PFSK-1 (cell line): Measurements from ENCODE around the gene IFITM1.
A peak's percentile ranks its signal among the peaks of the same experiment; 100 is the strongest.

Source experiments
- FOXP2 ChIP-seq: optimal IDR thresholded peaks from 2 replicates; pipeline ENCODE3; 2011; ENCODE audit warnings: borderline replicate concordance, control low read depth, inconsistent platforms; ENCODE audit not compliant: insufficient read depth; ENCODE audit errors: extremely low read length, extremely low read depth
- POLR2AphosphoS5 ChIP-seq: IDR thresholded peaks from 2 replicates; pipeline ENCODE4 v1.6.1; 2012; ENCODE audit warnings: low read depth, mild to moderate bottlenecking, control low read depth, low read length, moderate library complexity
- SIN3A ChIP-seq: IDR thresholded peaks from 2 replicates; pipeline ENCODE4 v1.6.1; 2012; ENCODE audit warnings: mild to moderate bottlenecking, low read length, moderate library complexity, borderline replicate concordance; ENCODE audit not compliant: insufficient read depth
- TAF1 ChIP-seq: IDR thresholded peaks from 2 replicates; pipeline ENCODE4 v1.6.1; 2012; ENCODE audit warnings: low read length, control low read depth, borderline replicate concordance; ENCODE audit not compliant: insufficient read depth
- TF ChIP-seq, protein P1 (sequence below), 2 experiments: IDR thresholded peaks; 2 replicates each; pipeline versions ENCODE4 v1.6.1 to v1.8.0; 2011 to 2012; ENCODE audit warnings: low read depth in 2 of 2, low read length in 2 of 2, control low read depth in 1 of 2, inconsistent platforms in 1 of 2, mild to moderate bottlenecking in 1 of 2, moderate library complexity in 1 of 2; ENCODE audit not compliant: insufficient read depth in 1 of 2

IFITM1 gene

GRCh38 chr11:288478-289397 lies 25.1 kb upstream of the IFITM1 start, which contains the start of gene PGGHG:
TSS of gene PGGHG (plus strand) at chr11:289126. CDS start at chr11:289817, 691 bp downstream.
- TF ChIP-seq SIN3A (no peak), FOXP2 (no peak), TAF1 (no peak), POLR2AphosphoS5 (peak; percentile 54; the same call in 1 of the 2 replicates)
- TF ChIP-seq, protein P1, sequence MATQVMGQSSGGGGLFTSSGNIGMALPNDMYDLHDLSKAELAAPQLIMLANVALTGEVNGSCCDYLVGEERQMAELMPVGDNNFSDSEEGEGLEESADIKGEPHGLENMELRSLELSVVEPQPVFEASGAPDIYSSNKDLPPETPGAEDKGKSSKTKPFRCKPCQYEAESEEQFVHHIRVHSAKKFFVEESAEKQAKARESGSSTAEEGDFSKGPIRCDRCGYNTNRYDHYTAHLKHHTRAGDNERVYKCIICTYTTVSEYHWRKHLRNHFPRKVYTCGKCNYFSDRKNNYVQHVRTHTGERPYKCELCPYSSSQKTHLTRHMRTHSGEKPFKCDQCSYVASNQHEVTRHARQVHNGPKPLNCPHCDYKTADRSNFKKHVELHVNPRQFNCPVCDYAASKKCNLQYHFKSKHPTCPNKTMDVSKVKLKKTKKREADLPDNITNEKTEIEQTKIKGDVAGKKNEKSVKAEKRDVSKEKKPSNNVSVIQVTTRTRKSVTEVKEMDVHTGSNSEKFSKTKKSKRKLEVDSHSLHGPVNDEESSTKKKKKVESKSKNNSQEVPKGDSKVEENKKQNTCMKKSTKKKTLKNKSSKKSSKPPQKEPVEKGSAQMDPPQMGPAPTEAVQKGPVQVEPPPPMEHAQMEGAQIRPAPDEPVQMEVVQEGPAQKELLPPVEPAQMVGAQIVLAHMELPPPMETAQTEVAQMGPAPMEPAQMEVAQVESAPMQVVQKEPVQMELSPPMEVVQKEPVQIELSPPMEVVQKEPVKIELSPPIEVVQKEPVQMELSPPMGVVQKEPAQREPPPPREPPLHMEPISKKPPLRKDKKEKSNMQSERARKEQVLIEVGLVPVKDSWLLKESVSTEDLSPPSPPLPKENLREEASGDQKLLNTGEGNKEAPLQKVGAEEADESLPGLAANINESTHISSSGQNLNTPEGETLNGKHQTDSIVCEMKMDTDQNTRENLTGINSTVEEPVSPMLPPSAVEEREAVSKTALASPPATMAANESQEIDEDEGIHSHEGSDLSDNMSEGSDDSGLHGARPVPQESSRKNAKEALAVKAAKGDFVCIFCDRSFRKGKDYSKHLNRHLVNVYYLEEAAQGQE (IDR thresholded peaks at IDR 0.05; ENCODE audit: insufficient read depth in 1 of 2, low read depth in 2 of 2, low read length in 2 of 2): no peak

GRCh38 chr11:289398-289711 lies 24.5 kb upstream of the IFITM1 start:
- no peak for TF ChIP-seq POLR2AphosphoS5
- TF ChIP-seq, protein P1 (IDR thresholded peaks at IDR 0.05; ENCODE audit: insufficient read depth in 1 of 2, low read depth in 2 of 2, low read length in 2 of 2): no peak
- no peak for TF ChIP-seq FOXP2
- no peak for TF ChIP-seq TAF1
- no peak for TF ChIP-seq SIN3A

- TF ChIP-seq POLR2AphosphoS5 (no peak), TAF1 (no peak)
- TF ChIP-seq, protein P1 (IDR thresholded peaks at IDR 0.05; ENCODE audit: insufficient read depth in 1 of 2, low read depth in 2 of 2, low read length in 2 of 2): no peak
These were observed 23.9 kb upstream of the IFITM1 start for GRCh38 chr11:289712-290620.

GRCh38 chr11:290621-291231 lies 23.1 kb upstream of the IFITM1 start:
- no peak for TF ChIP-seq TAF1
- TF ChIP-seq, protein P1 (IDR thresholded peaks at IDR 0.05; ENCODE audit: insufficient read depth in 1 of 2, low read depth in 2 of 2, low read length in 2 of 2): no peak
- no peak for TF ChIP-seq POLR2AphosphoS5
- no peak for TF ChIP-seq SIN3A
- no peak for TF ChIP-seq FOXP2
